CD14-positive monocyte (primary cell): ENCODE data around the gene PARP9. TPM values are rescaled to one million over a fixed set of nuclear protein-coding genes. Genes with fewer than 3 reads are reported as not detected.

Experiments used
- DNase-seq, 3 donors: peaks; one replicate each; pipeline ENCODE4 v3.0.0-alpha.2; 2011 to 2022
- H2AFZ ChIP-seq: 2 replicates; pipeline ENCODE4 v1.6.0; 2012; ENCODE audit warnings: mild to moderate bottlenecking, low read depth, low read length, inconsistent platforms; ENCODE audit not compliant: insufficient read depth, poor library complexity, severe bottlenecking
- H3K27ac ChIP-seq, 2 donors: 1 replicate in 1 of 2; 2 replicates in 1 of 2; pipeline ENCODE4 v1.5.1; 2012 to 2013; ENCODE audit warnings: low read length in 2 of 2, control low read depth in 1 of 2, inconsistent platforms in 1 of 2, low read depth in 1 of 2, mild to moderate bottlenecking in 1 of 2
- H3K27me3 ChIP-seq, 2 donors: one replicate each; pipeline versions ENCODE4 v1.6.0 to v1.6.1; 2011 to 2013; ENCODE audit warnings: low read length in 2 of 2; ENCODE audit not compliant: control insufficient read depth in 2 of 2, insufficient read depth in 2 of 2
- H3K36me3 ChIP-seq, 2 donors: replicated peaks in 1 of 2; 1 replicate in 1 of 2; 2 replicates in 1 of 2; pipeline versions ENCODE4 v1.5.1 to v1.6.1; 2012 to 2013; ENCODE audit warnings: low read length in 2 of 2, control low read depth in 1 of 2, inconsistent platforms in 1 of 2, mild to moderate bottlenecking in 1 of 2; ENCODE audit not compliant: insufficient read depth in 2 of 2, control insufficient read depth in 1 of 2
- H3K4me1 ChIP-seq, 2 donors: 1 replicate in 1 of 2; 2 replicates in 1 of 2; pipeline versions ENCODE4 v1.5.1 to v1.6.1; 2012 to 2013; ENCODE audit warnings: low read length in 2 of 2, control low read depth in 1 of 2, inconsistent platforms in 1 of 2, mild to moderate bottlenecking in 1 of 2, moderate library complexity in 1 of 2; ENCODE audit not compliant: insufficient read depth in 2 of 2, control insufficient read depth in 1 of 2
- H3K4me2 ChIP-seq: replicated peaks from 2 replicates; pipeline ENCODE3; 2012; ENCODE audit warnings: low read length, moderate library complexity, mild to moderate bottlenecking; ENCODE audit not compliant: poor library complexity, severe bottlenecking; ENCODE audit errors: extremely low read depth
- H3K4me3 ChIP-seq, 3 experiments: fragments of 200-600 bp in 1 of 3; sonication (generic) in 1 of 3; replicated peaks in 1 of 3; 1 replicate in 2 of 3; 2 replicates in 1 of 3; pipeline ENCODE4 v1.5.1; 2011 to 2013; ENCODE audit warnings: low read length in 3 of 3, mild to moderate bottlenecking in 3 of 3, control low read depth in 2 of 3, low read depth in 2 of 3, inconsistent platforms in 1 of 3, moderate library complexity in 1 of 3
- H3K79me2 ChIP-seq: 2 replicates; pipeline ENCODE4 v1.6.0; 2012; ENCODE audit warnings: mild to moderate bottlenecking, control low read depth, inconsistent platforms, low read length, moderate library complexity; ENCODE audit not compliant: insufficient read depth
- H3K9ac ChIP-seq: 2 replicates; pipeline ENCODE4 v1.6.0; 2017; ENCODE audit warnings: low read length, mild to moderate bottlenecking; ENCODE audit not compliant: insufficient read depth, poor library complexity, severe bottlenecking
- H3K9me3 ChIP-seq, 2 donors: replicated peaks in 1 of 2; 1 replicate in 1 of 2; 2 replicates in 1 of 2; pipeline versions ENCODE4 v1.5.1 to v1.6.1; 2012 to 2013; ENCODE audit warnings: low read length in 2 of 2, control low read depth in 1 of 2; ENCODE audit not compliant: control insufficient read depth in 1 of 2, insufficient read depth in 1 of 2
- H4K20me1 ChIP-seq: 2 replicates; pipeline ENCODE4 v1.6.0; 2012; ENCODE audit warnings: mild to moderate bottlenecking, low read length, control low read depth, moderate library complexity; ENCODE audit not compliant: insufficient read depth
- H3K27ac Mint-ChIP-seq, 7 donors: one replicate each; pipeline ENCODE4 v1.8.0; 2020; ENCODE audit warnings: mild to moderate bottlenecking in 7 of 7, mixed read lengths in 7 of 7, moderate library complexity in 6 of 7, inconsistent platforms in 2 of 7
- H3K27me3 Mint-ChIP-seq, 3 donors: one replicate each; pipeline ENCODE4 v1.8.0; 2021 to 2022; ENCODE audit warnings: low read depth in 3 of 3, mild to moderate bottlenecking in 3 of 3, mixed read lengths in 3 of 3, moderate library complexity in 3 of 3, inconsistent platforms in 1 of 3
- H3K36me3 Mint-ChIP-seq, 2 donors: one replicate each; pipeline ENCODE4 v1.8.0; 2020; ENCODE audit warnings: mixed read lengths in 2 of 2, inconsistent platforms in 1 of 2, mild to moderate bottlenecking in 1 of 2
- H3K4me1 Mint-ChIP-seq: one replicate; pipeline ENCODE4 v1.8.0; 2020; ENCODE audit warnings: mild to moderate bottlenecking, mixed read lengths
- H3K4me3 Mint-ChIP-seq, 2 donors: one replicate each; pipeline ENCODE4 v1.8.0; 2020; ENCODE audit warnings: mild to moderate bottlenecking in 2 of 2, mixed read lengths in 2 of 2, moderate library complexity in 1 of 2
- H3K9me3 Mint-ChIP-seq, 7 donors: one replicate each; pipeline ENCODE4 v1.8.0; 2020 to 2022; ENCODE audit warnings: mixed read lengths in 7 of 7, mild to moderate bottlenecking in 6 of 7, moderate library complexity in 6 of 7, inconsistent platforms in 2 of 7
- WGBS: methylation state at CpG from one replicate; pipeline ENCODE4 v1.1.5; 2013; ENCODE audit warnings: missing lambda C conversion rate; ENCODE audit not compliant: insufficient coverage; 5-methylcytosine and 5-hydroxymethylcytosine counted together
- intact Hi-C, 2 donors: fragments of 100-400 bp; cut with micrococcal nuclease; formaldehyde crosslinking; loops; one replicate each; pipeline versions ENCODE4 v1.15.0 to v1.15.1; 2023
- polyA plus RNA-seq, 3 donors: library from polyadenylated mRNA; depleted of rRNA in 1 of 3; unstranded in 2 of 3; stranded (reverse) in 1 of 3; fragments of 300-500 nt in 2 of 3; fragments of >200 nt in 1 of 3; fragmentation: Illumina TruSeq in 2 of 3; gene quantifications; 1 replicate in 2 of 3; 2 replicates in 1 of 3; pipeline ENCODE4 v1.2.3, GENCODE V29; 2012 to 2021
- TF ChIP-seq, protein P1 (sequence below): fragments of 200-600 bp; IDR thresholded peaks from one replicate; pipeline ENCODE4 v1.8.0; 2022; ENCODE audit warnings: antibody characterized with exemption, mild to moderate bottlenecking

PARP9 gene
- polyA plus RNA-seq, 3 donors = 31.4 to 43.3 (median 34.4) TPM

DNA sequence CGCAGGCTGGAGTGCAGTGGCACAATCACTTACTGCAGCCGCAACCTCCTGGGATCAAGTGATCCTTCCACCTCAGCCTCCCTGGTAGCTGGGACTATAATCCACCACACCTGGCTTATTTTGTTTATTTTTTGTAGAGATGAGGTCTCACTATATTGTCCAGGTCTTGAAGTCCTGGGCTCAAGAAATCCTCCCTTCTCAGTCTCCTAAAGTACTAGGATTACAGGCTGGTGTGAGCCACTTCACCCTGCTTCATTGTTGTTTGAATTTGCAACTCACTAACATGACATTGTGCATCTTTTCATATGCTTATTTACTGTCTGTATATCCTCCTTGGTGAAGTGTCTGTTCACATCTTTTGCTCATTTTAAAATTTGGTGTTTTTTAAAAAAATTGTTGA lies 23.5 kb upstream of the PARP9 start:
- no CpG with 5 or more reads among the region's 2 CpGs for WGBS
- no peak overlapping the region for H3K4me2 ChIP-seq
- H3K27me3 ChIP-seq = no peaks in the 10 kb centered on the region
- peaks cover 26% of the 10 kb centered on the region for H3K4me1 Mint-ChIP-seq
- DNase-seq = no peak
- peaks cover 2 to 3% of the 10 kb centered on the region in 2 donors for H3K36me3 Mint-ChIP-seq
- peaks cover 0 to 2% (median 0%) of the 10 kb centered on the region in 3 donors for H3K27me3 Mint-ChIP-seq
- no peak overlapping the region for H3K4me3 ChIP-seq
- peaks cover 3 to 9% of the 10 kb centered on the region in 2 donors for H3K4me1 ChIP-seq
- no peak overlapping the region for H3K27ac Mint-ChIP-seq
- H3K9me3 Mint-ChIP-seq = peaks cover 3 to 17% (median 12%) of the 10 kb centered on the region in 7 donors
- no peak overlapping the region for H3K4me3 Mint-ChIP-seq
- TF ChIP-seq, protein P1, sequence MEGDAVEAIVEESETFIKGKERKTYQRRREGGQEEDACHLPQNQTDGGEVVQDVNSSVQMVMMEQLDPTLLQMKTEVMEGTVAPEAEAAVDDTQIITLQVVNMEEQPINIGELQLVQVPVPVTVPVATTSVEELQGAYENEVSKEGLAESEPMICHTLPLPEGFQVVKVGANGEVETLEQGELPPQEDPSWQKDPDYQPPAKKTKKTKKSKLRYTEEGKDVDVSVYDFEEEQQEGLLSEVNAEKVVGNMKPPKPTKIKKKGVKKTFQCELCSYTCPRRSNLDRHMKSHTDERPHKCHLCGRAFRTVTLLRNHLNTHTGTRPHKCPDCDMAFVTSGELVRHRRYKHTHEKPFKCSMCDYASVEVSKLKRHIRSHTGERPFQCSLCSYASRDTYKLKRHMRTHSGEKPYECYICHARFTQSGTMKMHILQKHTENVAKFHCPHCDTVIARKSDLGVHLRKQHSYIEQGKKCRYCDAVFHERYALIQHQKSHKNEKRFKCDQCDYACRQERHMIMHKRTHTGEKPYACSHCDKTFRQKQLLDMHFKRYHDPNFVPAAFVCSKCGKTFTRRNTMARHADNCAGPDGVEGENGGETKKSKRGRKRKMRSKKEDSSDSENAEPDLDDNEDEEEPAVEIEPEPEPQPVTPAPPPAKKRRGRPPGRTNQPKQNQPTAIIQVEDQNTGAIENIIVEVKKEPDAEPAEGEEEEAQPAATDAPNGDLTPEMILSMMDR = no peak
- peaks cover 3 to 5% of the 10 kb centered on the region in 2 donors for H3K9me3 ChIP-seq
- H2AFZ ChIP-seq = no peak overlapping the region
- no peaks in the 10 kb centered on the region for H3K79me2 ChIP-seq
- no peaks in the 10 kb centered on the region for H4K20me1 ChIP-seq
- no peaks in the 10 kb centered on the region for H3K36me3 ChIP-seq
- H3K27ac ChIP-seq = no peak overlapping the region
- intact Hi-C loops = no loop called here
- H3K9ac ChIP-seq = no peak overlapping the region

- TF ChIP-seq, protein P1 = no peak
- Histone ChIP-seq H3K9ac (no peak overlapping the region), H3K27ac (no peak overlapping the region), H3K27me3 (no peaks in the 10 kb centered on the region), H3K36me3 (no peaks in the 10 kb centered on the region), H3K4me1 (peaks cover 3 to 9% of the 10 kb centered on the region in 2 donors), H3K79me2 (no peaks in the 10 kb centered on the region), H3K4me2 (no peak overlapping the region), H3K9me3 (peaks cover 9 to 10% of the 10 kb centered on the region in 2 donors), H3K4me3 (no peak overlapping the region), H2AFZ (no peak overlapping the region), H4K20me1 (no peaks in the 10 kb centered on the region)
- Mint-ChIP-seq H3K4me3 (no peak overlapping the region), H3K27me3 (peaks cover 0 to 2% (median 0%) of the 10 kb centered on the region in 3 donors), H3K36me3 (peaks cover 2 to 3% of the 10 kb centered on the region in 2 donors), H3K4me1 (peaks cover 26% of the 10 kb centered on the region), H3K9me3 (peaks cover 8 to 22% (median 18%) of the 10 kb centered on the region in 7 donors), H3K27ac (no peak overlapping the region)
- no peak for DNase-seq
- intact Hi-C loops = no loop called here
Observed at GRCh38 chr3:122586773-122587485, 22.8 kb upstream of the PARP9 start.
